ENCODE results near the gene RBFA.

The RBFA gene

GRCh38 chr18:80075940-80076339, 41.7 kb downstream of the RBFA start:
- DNase-seq, result no peak

DNA sequence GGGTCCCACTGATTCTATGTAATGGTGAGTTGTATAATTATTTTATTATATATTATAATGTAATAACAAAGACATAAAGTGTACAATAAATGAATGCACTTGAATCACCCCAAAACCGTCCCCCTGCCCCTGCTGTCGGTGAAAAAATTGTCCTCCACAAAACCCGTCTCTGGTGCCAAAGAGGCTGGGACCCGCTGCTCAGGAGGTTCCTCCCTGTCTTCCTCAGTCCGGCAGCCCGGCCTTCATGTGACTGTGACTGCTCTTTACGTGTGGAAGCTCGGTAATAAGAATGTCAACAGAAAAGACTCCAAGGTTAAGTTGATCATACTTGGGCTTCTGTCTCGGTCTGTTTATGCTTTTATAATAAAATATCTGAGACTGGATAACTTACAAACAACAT, 42.1 kb downstream of the RBFA start:
- no peak for DNase-seq

DNA sequence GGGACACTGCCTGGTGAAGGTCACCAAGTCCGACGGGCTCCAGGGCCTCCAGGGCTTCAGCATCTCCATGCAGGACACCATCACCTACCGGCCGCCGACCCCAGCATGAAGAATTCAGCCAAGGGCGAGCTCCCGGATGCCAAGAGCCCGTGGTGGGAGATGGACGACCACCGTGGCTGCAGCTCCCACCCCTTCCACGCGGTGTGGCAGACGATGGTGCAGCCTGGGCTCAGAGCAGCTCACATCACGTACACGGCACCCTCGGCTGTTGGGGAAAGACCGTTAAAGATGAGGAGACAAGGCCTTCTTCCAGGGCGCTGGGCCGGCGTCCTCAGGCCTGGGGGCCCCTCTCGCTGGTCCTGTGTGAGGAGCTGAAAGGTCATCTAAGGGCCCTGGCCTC, 43.6 kb downstream of the RBFA start:
- no peak for DNase-seq

All from activated CD4-positive, alpha-beta T cell treated with anti-CD3 and anti-CD28 coated beads, Interleukin-2, amount 50 U/mL, for 16 hours (primary cell).